BJ (cell line): ENCODE data around the gene EIF2S2. TPM values are rescaled to one million over a fixed set of nuclear protein-coding genes. Genes with fewer than 3 reads are reported as not detected.
"Not testable (repeated sequence)": the region's sequence is repeated elsewhere in the genome, so short reads cannot be mapped to it uniquely, and the experiment has no call there.

Experiments used
- CTCF ChIA-PET: fragments of 350-600 bp; formaldehyde crosslinking; extraction: SDS; loops from one replicate; lab custom pipeline; 2021; ENCODE audit warnings: antibody characterized with exemption, inconsistent platforms; lab: Yijun Ruan, JAX
- POLR2A ChIA-PET: fragments of 300-600 bp; sonication (Branson Sonifier 250); formaldehyde crosslinking; extraction: SDS; loops from one replicate; lab custom pipeline; 2021; ENCODE audit warnings: antibody characterized with exemption; lab: Charles Lee
- DNase-seq: peaks from one replicate; pipeline ENCODE4 v3.0.0-alpha.2; 2011; ENCODE audit warnings: low read depth
- H3K27me3 ChIP-seq: 2 replicates; pipeline ENCODE4 v1.6.0; 2011; ENCODE audit warnings: low read length; ENCODE audit not compliant: control insufficient read depth, insufficient read depth
- H3K36me3 ChIP-seq: 2 replicates; pipeline ENCODE4 v1.5.1; 2011; ENCODE audit warnings: low read length; ENCODE audit not compliant: control insufficient read depth, insufficient read depth
- H3K4me3 ChIP-seq: 2 replicates; pipeline ENCODE4 v1.5.1; 2011; ENCODE audit warnings: low read depth, mild to moderate bottlenecking, control low read depth, low read length
- CTCF ChIP-seq: IDR thresholded peaks from 2 replicates; pipeline ENCODE4 v1.5.1; 2011; ENCODE audit warnings: low read depth, mild to moderate bottlenecking, control low read depth, inconsistent platforms, low read length, moderate library complexity; ENCODE audit not compliant: insufficient read depth
- polyA plus RNA-seq: library from polyadenylated mRNA; depleted of rRNA; stranded (reverse); fragments of >200 nt; gene quantifications from 2 replicates; pipeline ENCODE4 v1.2.3, GENCODE V29; 2011

Gene EIF2S2
- polyA plus RNA-seq, 1 experiment: 78.6 TPM

DNA sequence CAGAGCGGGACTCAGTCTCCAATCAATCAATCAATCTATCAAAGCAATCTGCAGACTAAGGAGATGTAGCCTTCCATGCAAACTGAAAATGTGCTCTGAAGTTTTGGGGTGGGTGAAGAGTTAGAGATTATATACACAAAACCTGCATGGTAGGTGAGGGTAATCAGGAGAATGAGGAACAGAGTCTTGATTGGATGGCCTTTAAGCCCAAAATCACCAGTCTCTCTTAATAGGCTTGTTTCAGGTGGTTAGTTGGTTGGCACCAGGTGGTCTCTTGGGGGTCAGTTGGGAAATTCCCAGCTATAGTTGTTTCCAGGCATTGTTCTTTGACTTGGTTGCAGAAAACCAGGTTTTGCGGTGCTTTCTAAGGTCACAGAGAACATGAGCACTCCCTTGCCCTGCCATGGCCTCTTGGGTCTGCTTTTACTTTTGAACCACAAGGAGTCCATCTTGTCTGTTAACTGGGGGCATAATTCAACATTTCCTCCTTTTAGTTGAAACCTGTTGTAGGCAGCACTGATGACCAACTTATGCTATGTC, 33.3 kb upstream of the EIF2S2 start:
- no peaks in the 10 kb centered on the region for H3K27me3 ChIP-seq
- CTCF ChIA-PET: interaction anchor here (0.6 to 1.1 kb wide), 2 partner anchors 15 to 30 kb away, joined by 3 to 4 read pairs; no protein-coding TSS in a partner anchor
- TF ChIP-seq CTCF: no peak
- no peak overlapping the region for H3K4me3 ChIP-seq
- POLR2A ChIA-PET: no interaction called here
- DNase-seq: no peak
- no peaks in the 10 kb centered on the region for H3K36me3 ChIP-seq

DNA sequence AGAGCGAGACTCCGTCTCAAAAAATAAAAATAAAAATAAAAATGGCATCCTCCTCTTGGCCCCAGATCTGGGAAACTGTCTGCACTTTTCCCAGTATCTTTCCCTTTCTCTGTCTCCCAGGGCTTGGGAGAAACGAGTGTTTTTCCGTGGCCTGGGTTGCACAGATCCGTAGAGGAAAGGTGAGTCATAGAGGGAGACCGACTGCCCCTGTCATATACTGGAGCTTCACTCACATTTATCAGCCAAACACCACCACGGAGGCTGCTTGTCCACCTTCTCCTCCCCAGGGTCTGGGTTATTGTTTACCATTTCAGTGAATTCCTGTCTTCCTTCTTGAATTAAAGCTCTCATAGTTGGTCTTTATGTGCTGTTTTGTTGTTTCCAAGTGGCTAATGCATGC, 31.9 kb upstream of the EIF2S2 start:
- ChIA-PET CTCF (interaction anchor here (0.6 kb wide), 1 partner anchor 26 kb away, joined by 3 read pairs; no protein-coding TSS in a partner anchor), POLR2A (no interaction called here)
- H3K4me3 ChIP-seq: no peak overlapping the region
- H3K27me3 ChIP-seq: no peaks in the 10 kb centered on the region
- TF ChIP-seq CTCF: no peak
- H3K36me3 ChIP-seq: no peaks in the 10 kb centered on the region
- DNase-seq: no peak

DNA sequence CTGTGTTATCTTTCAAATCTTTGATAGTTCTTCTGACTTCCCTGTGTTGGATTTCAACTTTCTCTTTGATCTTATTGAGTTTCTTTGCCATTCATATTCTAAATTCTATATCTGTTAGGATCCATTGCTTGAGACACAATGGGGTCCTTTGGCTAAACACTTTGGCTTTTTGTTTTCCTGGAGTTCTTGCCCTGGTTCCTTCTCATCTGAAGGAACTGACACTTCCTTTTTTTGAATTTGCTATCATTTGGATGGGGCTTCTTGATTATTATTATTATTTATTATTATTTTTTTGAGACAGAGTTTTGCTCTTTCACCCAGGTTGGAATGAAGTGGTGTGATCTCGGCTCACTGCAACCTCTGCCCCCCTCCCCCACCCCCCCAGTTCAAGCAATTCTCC, 30.1 kb upstream of the EIF2S2 start:
- DNase-seq: no peak

DNA sequence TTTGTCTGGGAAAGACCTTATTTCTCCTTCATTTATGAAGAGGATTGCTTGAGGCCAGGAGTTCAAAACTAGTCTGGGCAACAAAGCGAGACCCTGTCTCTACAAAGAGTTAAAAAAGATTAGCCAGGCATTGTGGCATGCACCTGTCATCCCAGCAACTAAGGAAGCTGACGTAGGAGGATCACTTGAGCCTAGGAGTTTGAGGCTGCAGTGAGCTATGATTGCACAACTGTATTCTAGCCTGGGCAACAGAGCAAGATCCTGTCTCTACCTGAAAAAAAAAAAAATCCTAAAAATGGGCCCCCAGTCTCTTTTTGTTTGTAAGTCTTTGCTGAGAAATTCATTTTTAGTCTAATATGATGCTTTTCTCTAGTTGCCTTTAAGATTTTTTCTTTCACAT, 29.2 kb upstream of the EIF2S2 start:
- Histone ChIP-seq H3K27me3 (no peaks in the 10 kb centered on the region), H3K36me3 (no peaks in the 10 kb centered on the region), H3K4me3 (no peak overlapping the region)
- no peak for TF ChIP-seq CTCF
- ChIA-PET POLR2A (no interaction called here), CTCF (no interaction called here)
- no peak for DNase-seq

More for the DNA sequence above, 30.1 kb upstream of the EIF2S2 start:
- H3K4me3 ChIP-seq: no peak overlapping the region
- no peaks in the 10 kb centered on the region for H3K36me3 ChIP-seq
- POLR2A ChIA-PET: no interaction called here
- no peak for TF ChIP-seq CTCF
- CTCF ChIA-PET: no interaction called here
- H3K27me3 ChIP-seq: no peaks in the 10 kb centered on the region

DNA sequence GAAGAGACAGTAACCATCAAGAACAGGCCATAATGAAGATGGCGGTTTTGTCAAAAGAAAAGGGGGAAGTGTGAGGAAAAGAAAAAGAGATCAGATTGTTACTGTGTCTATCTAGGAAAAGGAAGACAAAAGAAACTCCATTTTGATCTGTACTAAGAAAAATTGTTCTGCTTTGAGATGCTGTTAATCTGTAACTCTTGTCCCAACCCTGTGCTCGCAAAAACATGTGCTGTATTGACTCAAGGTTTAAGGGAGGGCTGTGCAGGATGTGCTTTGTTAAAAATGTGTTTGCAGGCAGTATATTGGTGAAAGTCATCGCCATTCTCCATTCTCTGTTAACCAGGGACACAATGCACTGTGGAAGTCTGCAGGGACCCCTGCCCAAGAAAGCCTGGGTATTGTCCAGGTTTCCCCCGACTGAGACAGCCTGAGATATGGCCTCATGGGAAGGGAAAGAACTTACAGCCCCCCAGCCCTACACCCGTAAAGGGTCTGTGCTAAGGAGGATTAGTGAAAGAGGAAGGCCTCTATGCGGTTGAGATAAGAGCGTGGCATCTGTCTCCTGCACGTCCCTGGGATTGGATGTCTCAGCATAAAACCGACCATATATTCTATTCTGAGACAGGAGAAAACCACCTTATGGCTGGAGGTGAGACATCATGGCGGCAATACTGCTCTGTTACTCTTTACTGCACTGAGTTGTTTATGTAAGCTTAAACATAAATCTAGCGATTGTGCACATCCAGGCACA, 23.7 kb upstream of the EIF2S2 start:
- DNase-seq, H3K4me3 ChIP-seq, H3K36me3 ChIP-seq, H3K27me3 ChIP-seq, CTCF ChIA-PET, POLR2A ChIA-PET: not testable (repeated sequence)

- H3K4me3 ChIP-seq, CTCF ChIA-PET, H3K27me3 ChIP-seq, H3K36me3 ChIP-seq, POLR2A ChIA-PET, DNase-seq: not testable (repeated sequence)
Observed at GRCh38 chr20:34133365-34133860, 21.4 kb upstream of the EIF2S2 start.

GRCh38 chr20:34132943-34133342, 20.9 kb upstream of the EIF2S2 start:
- POLR2A ChIA-PET, H3K27me3 ChIP-seq, H3K36me3 ChIP-seq, DNase-seq, H3K4me3 ChIP-seq: not testable (repeated sequence)
- CTCF ChIA-PET: interaction anchor here (0.7 kb wide), 1 partner anchor 59 kb away, joined by 5 read pairs; no protein-coding TSS in a partner anchor

GRCh38 chr20:34132491-34132890, 20.4 kb upstream of the EIF2S2 start:
- H3K36me3 ChIP-seq, POLR2A ChIA-PET, DNase-seq, H3K4me3 ChIP-seq, H3K27me3 ChIP-seq: not testable (repeated sequence)
- CTCF ChIA-PET: interaction anchor here (0.7 kb wide), 1 partner anchor 59 kb away, joined by 5 read pairs; no protein-coding TSS in a partner anchor
